HG02840 (cell line): ENCODE results near the gene PTH2.

Experiments
- ATAC-seq: cut with Tn5 transposase; IDR thresholded peaks from one replicate; pipeline ENCODE4 v1.9.1; 2021; ENCODE audit warnings: mild to moderate bottlenecking, moderate library complexity, moderate number of reproducible peaks; ENCODE audit not compliant: unreplicated experiment, low FRiP score

PTH2 gene

GRCh38 chr19:49432141-49433073 lies 9.2 kb upstream of the PTH2 start:
- no peak for ATAC-seq

DNA sequence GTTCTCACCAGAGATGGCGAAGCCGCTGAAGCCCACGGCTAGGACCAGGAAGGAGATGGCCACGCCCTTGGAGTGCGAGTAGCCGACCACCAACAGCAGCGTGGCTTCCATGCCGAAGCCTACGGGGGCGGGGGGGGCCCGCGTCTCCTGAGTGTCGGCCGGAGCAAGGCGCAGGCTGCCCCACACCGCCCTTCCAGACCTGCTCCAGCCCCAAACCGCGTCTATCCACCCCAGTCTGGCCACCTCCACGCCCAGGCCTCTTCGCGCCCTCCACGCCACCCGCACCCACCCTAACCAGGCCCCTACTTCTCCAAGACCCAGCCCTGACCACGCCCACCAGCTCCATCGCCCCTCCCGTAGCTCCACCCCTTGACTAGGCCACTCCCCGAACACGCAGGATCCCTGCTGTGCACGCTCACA lies 8.1 kb upstream of the PTH2 start:
- ATAC-seq = no peak

GRCh38 chr19:49430678-49431329 lies 7.6 kb upstream of the PTH2 start:
- no peak for ATAC-seq

- ATAC-seq = no peak
Measured at GRCh38 chr19:49430172-49430677, 7.0 kb upstream of the PTH2 start.

- ATAC-seq = no peak
Measured at GRCh38 chr19:49428547-49429451, 5.6 kb upstream of the PTH2 start.

DNA sequence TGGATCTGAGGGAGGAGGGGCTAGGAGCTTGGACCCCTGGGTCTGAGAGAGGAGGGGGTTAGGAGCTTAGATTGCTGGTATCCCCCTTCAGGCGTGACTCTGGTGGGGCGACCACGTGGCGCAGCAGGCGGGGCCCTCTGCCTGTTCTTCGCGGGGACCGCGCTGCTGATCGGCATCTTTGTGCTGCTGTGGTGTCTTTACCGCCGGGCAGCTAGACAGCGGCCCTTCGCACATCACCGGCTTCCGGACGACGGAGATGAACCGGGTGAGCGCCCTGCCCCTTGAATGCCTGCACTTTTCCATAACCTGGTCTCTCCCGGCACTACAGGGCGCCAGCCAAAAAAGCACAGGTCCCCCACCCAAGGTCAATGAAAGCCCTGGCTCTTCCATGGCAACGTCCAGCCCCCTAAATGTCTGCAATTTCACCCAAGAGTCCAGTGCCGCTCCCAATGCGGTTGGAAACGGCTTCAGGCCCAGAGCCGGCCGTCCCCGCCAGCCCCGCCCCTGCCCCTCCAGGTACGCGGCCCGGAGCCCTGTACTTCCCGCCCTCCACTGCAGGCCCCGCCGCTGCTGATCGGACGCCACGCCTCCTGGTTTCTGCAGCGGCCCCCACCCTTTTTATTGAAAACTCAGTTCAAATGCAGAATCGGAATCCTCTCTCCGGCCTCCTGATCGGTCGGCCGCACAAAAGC lies 4.8 kb upstream of the PTH2 start:
- ATAC-seq = no peak

- no peak for ATAC-seq
Measured at GRCh38 chr19:49427339-49427738, 4.1 kb upstream of the PTH2 start.

DNA sequence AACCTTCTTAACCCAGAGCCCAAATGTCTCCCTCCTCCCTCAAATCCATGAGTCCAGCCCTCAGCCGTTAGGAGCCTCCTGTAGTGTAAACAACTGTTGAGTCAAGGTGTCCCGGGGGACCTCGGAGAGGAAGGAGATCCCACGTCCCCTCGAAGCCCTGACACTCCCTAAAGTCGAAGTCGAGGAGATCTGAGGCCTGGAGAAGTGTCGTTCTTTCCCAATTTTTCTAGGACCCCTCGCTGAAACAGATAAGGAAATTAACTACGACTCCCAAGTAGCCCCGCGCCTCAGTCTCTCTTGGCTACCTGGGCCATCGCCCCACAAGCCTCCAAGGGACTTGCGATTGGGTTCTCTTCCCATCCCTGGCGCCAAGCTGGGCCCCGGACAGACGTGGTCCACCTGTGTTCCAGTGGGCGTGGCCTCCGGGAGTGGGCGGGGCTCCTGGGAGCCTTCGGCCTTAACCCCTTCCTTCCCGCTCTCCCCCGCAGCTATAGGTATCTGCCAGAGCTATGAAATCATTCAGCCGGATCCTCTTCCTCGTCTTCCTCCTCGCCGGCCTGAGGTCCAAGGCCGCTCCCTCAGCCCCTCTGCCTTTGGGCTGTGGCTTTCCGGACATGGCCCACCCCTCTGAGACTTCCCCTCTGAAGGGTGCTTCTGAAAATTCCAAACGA lies 2.8 kb upstream of the PTH2 start:
- no peak for ATAC-seq

DNA sequence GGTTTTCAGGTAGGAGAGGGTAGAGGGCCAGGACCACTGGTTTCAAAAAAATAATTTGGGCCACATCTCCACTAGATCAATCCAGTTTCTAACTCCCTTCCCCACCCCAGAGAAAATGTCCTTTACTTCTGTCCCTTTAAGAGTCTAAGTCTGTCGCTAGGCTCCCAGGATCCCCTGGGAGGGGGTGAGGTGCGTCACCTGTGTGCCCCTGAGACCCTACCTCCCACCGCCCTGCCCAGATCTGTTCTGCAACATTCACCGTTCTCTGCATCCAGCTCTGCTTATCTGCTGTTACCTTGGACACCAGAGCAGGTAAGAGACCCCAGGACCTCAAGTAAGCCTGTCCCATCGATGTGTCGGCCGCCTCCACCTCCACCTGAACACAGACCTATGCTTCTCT lies 1.9 kb upstream of the PTH2 start, which contains the start of gene GFY:
Gene GFY, plus strand, starts transcription at position 211 of the 400 bp plus-strand sequence. CDS start 1,043 bp downstream, outside the sequence.
- no peak for ATAC-seq

DNA sequence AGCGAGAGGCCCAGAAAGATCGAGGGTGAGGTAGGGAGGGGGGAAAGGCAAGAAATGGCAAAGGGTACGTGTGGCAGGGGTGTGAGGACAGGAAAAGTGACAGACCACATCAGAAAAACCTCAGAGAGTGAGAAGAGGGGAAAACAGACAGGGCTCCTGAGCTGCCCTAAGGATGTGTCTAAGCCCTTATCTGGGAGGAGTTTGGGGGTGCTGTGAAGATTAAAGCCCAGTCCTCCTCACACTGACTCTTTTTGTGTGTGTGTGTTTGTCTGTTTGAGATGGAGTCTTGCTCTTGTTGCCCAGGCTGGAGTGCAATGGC lies 703 bp upstream of the PTH2 start:
- no peak for ATAC-seq

DNA sequence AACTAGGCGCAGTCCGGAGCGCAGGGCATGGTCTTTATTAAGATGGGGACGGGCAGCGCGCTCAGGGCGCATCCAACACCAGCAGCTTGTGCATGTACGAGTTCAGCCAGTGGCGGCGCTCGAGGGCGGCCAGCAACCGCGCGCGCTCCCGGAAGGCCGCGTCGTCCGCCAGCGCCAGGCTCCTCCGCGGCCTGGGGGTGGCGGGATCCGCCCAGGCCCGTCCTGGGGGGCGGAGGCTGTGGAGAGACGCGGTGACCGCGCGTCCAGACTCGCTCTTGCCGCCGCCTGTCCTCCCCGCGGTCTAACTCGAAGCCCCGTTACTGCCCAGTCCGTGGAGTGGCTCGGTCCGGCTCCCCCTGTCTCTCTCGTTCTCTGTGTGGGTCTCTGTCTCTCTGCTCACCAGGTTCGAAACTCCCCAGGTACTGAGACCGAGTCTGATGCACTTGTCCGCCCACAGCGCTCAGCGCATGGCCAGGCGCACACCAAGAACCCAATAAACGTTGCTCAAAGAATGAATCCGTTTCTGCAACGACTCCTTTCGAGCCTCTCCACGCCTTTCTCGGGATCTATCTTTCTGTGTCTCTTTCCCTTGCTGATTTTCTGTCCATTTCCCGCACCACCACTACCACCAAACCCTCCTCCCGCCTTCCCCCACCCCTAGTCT lies 702 bp downstream of the PTH2 start:
- ATAC-seq = no peak

DNA sequence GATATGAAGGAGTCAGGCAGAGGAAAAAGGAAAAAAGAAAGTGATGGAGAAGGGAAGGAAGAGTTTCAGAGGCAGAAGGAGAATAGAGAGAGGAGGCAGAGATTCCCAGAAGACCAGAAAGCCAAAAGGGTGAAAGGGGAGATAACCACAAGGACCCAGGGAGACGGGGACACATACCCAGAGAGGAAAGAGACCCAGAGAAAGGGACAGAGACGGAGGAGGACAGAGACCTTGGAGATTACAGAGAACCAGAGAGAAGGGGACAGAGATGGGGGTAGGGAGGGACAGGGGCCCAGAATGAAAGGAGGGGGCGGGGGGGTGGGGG lies 1.4 kb downstream of the PTH2 start:
- no peak for ATAC-seq

- ATAC-seq = no peak
Measured at GRCh38 chr19:49421039-49421877, 2.0 kb downstream of the PTH2 start.

- ATAC-seq = no peak
Measured at GRCh38 chr19:49420227-49420626, 3.0 kb downstream of the PTH2 start.

- ATAC-seq = no peak
Measured at GRCh38 chr19:49419173-49419572, 4.1 kb downstream of the PTH2 start.

DNA sequence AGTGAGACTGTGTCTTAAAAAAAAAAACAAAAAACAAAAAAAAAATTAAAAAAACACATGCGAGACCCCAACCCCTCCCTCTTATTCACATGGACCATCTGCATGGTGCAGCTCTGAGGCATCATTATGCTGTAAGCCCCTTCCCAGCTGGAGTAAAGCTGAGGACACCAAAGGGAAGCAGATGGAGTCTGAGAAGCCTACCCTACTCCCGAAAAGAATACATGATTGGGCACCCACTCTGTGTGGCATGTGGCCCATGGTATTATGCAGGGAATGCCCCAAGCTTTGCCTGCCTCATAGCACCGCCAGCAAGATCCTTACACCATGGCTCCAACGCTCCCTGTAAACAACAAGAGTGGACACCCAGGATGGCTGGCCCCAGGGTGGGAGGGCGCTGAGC lies 4.7 kb downstream of the PTH2 start:
- ATAC-seq = no peak

GRCh38 chr19:49417088-49417487 lies 6.2 kb downstream of the PTH2 start:
- ATAC-seq = no peak

DNA sequence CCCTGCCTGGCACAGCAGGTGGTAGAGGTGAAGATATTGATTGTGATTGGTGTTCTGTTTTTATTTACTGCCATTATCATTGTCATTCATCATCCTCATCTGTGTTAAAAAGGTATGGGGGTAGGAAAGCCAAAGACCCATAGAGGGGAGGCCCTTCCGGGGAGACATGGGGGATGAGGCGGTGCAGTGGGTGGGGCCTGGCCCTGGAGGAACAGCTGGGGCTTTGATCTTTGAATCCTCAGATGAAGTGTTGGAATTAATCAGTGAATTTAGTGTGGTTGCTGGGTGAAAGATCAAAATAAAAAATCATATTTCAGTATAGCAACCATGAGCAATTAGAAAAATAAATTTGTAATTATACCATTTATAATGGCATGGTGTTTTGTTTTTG lies 7.4 kb downstream of the PTH2 start:
- ATAC-seq = no peak
